ENCODE measurements around the gene TCHP. TPM values are rescaled to one million over a fixed set of nuclear protein-coding genes. Genes with fewer than 3 reads are reported as not detected.
"Not testable (repeated sequence)": the region's sequence is repeated elsewhere in the genome, so short reads cannot be mapped to it uniquely, and the experiment has no call there.

Gene TCHP
- total RNA-seq, 1 experiment from 2014 or later, result 28.0 TPM

- CTCF ChIA-PET, result interaction anchor here (0.5 to 1.2 kb wide), 3 partner anchors 46 to 781 kb away, joined by 3 to 6 read pairs (median 3); no protein-coding TSS in a partner anchor
These were observed 28.1 kb downstream of the TCHP start for GRCh38 chr12:109928058-109928656.

GRCh38 chr12:109929326-109929725, 29.3 kb downstream of the TCHP start:
- DNase-seq; H3K4me3 Mint-ChIP-seq (ENCODE audit: low read depth, unreplicated experiment); BruUV-seq (replicated peaks); H3K9me3 Mint-ChIP-seq (ENCODE audit: low read depth, unreplicated experiment); H3K27me3 Mint-ChIP-seq (ENCODE audit: unreplicated experiment); CTCF ChIA-PET; H3K27ac Mint-ChIP-seq (ENCODE audit: unreplicated experiment); H3K4me1 Mint-ChIP-seq (ENCODE audit: low read depth, unreplicated experiment): not testable (repeated sequence)
- intact Hi-C loops (cut with micrococcal nuclease; ENCODE audit: unreplicated experiment), result loop anchor here (5.0 kb wide), 1 partner anchor 77 kb away; no protein-coding TSS in a partner anchor
- peaks cover 15% of the 10 kb centered on the region for H3K36me3 Mint-ChIP-seq (ENCODE audit: insufficient read depth, unreplicated experiment)

More at GRCh38 chr12:109928058-109928656, 28.1 kb downstream of the TCHP start:
- no TSS peak for BruUV-seq (replicated peaks)
- Mint-ChIP-seq H3K27me3 (ENCODE audit: unreplicated experiment) (no peaks in the 10 kb centered on the region), H3K9me3 (ENCODE audit: low read depth, unreplicated experiment) (no peaks in the 10 kb centered on the region), H3K4me3 (ENCODE audit: low read depth, unreplicated experiment) (no peak overlapping the region), H3K36me3 (ENCODE audit: insufficient read depth, unreplicated experiment) (peaks cover 6% of the 10 kb centered on the region), H3K27ac (ENCODE audit: unreplicated experiment) (no peak overlapping the region), H3K4me1 (ENCODE audit: low read depth, unreplicated experiment) (no peaks in the 10 kb centered on the region)
- intact Hi-C loops (cut with micrococcal nuclease; ENCODE audit: unreplicated experiment), result loop anchor here (5.0 kb wide), 1 partner anchor 76 kb away; no protein-coding TSS in a partner anchor
- no peak for DNase-seq
- no peak for TF ChIP-seq CTCF (IDR thresholded peaks at IDR 0.05; ENCODE audit: unreplicated experiment)

- CTCF ChIA-PET, result no interaction called here
- Mint-ChIP-seq H3K9me3 (ENCODE audit: low read depth, unreplicated experiment) (no peaks in the 10 kb centered on the region), H3K27me3 (ENCODE audit: unreplicated experiment) (no peaks in the 10 kb centered on the region), H3K4me3 (ENCODE audit: low read depth, unreplicated experiment) (no peak overlapping the region), H3K27ac (ENCODE audit: unreplicated experiment) (no peak overlapping the region), H3K4me1 (ENCODE audit: low read depth, unreplicated experiment) (no peaks in the 10 kb centered on the region), H3K36me3 (ENCODE audit: insufficient read depth, unreplicated experiment) (peaks cover 17% of the 10 kb centered on the region)
- DNase-seq, result no peak
- TF ChIP-seq CTCF (IDR thresholded peaks at IDR 0.05; ENCODE audit: unreplicated experiment), result no peak
- intact Hi-C loops (cut with micrococcal nuclease; ENCODE audit: unreplicated experiment), result no loop called here
- no TSS peak for BruUV-seq (replicated peaks)
These were observed 30.1 kb downstream of the TCHP start for GRCh38 chr12:109930028-109930800.

- no peaks in the 10 kb centered on the region for H3K4me1 Mint-ChIP-seq (ENCODE audit: low read depth, unreplicated experiment)
- no peak overlapping the region for H3K27ac Mint-ChIP-seq (ENCODE audit: unreplicated experiment)
- TF ChIP-seq CTCF (IDR thresholded peaks at IDR 0.05; ENCODE audit: unreplicated experiment), result no peak
- no peak overlapping the region for H3K4me3 Mint-ChIP-seq (ENCODE audit: low read depth, unreplicated experiment)
- H3K9me3 Mint-ChIP-seq (ENCODE audit: low read depth, unreplicated experiment), result no peaks in the 10 kb centered on the region
- CTCF ChIA-PET, result interaction anchor here (0.6 kb wide), 2 partner anchors 503 to 710 kb away, joined by 3 to 4 read pairs; no protein-coding TSS in a partner anchor
- no TSS peak for BruUV-seq (replicated peaks)
- intact Hi-C loops (cut with micrococcal nuclease; ENCODE audit: unreplicated experiment), result no loop called here
- no peak for DNase-seq
- no peaks in the 10 kb centered on the region for H3K27me3 Mint-ChIP-seq (ENCODE audit: unreplicated experiment)
- H3K36me3 Mint-ChIP-seq (ENCODE audit: insufficient read depth, unreplicated experiment), result peaks cover 24% of the 10 kb centered on the region
These were observed 31.1 kb downstream of the TCHP start for GRCh38 chr12:109931143-109931542.

All from Calu3 (cell line).